ENCODE measurements around the gene PIGH.
"Not testable (repeated sequence)": the region's sequence is repeated elsewhere in the genome, so short reads cannot be mapped to it uniquely, and the experiment has no call there.

The PIGH gene, protein sequence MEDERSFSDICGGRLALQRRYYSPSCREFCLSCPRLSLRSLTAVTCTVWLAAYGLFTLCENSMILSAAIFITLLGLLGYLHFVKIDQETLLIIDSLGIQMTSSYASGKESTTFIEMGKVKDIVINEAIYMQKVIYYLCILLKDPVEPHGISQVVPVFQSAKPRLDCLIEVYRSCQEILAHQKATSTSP

DNA sequence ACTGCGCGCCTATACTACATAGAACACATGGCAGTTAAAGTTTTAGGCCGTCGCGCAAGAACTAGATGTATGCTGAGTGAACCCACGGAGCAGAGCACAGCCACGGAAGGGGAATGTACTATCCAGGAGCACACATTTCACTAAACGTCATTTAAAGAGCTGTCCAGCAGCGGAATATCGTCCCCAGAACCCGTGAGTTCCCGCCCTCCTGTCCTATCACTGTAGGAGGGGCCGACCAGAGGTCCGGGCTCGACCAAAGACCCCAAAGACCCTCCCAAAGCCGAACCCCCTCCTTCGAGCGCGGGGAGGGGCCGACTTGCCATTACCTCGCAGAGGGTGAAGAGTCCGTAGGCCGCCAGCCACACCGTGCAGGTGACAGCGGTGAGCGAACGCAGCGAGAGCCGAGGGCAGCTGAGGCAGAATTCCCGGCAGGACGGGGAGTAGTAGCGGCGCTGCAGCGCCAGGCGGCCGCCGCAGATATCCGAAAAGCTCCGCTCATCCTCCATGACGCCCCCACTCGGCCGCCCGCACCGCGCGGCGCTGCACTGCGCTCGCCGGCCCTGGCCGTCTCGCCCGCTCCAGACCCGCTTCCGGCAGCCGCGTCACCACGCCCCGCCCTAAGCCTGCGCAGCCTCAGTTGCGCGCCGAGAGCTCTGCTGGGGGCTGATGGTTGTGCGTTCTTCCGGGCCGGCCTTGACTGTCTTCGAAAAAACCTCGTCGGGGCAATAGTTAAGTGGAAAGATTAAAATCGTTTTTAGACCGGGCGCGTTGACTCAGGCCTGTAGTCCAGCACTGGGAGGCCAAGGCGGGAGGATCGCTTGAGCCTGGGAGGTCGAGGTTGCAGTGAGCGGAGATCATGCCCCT, at the start of gene PIGH:
Gene PIGH, minus strand, starts transcription at position 571 of the 864 bp plus-strand sequence. Its CDS starts 65 bp downstream, at position 506.
- DNase-seq: peak; percentile 86 to 91 (median 88)

DNA sequence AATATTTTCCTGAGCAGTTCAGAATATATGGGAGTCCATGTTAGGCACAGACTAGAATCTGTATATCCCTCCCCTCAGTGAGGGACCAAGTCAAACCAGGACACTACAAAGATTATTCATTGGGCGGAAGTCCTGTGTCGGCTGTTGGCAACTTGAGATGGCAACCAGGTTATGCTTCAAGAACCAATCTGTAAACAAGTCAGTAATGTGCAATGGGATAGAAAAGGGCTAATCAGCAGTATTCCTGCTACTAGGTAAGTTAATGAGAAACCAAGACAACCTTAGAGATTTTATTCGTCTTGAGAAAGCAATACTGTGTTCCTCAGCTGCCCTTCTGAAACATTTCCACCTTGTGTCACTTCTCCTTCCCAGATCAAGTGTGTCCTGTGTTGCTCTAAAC, 46.1 kb upstream of the PIGH start:
- DNase-seq: no peak

DNA sequence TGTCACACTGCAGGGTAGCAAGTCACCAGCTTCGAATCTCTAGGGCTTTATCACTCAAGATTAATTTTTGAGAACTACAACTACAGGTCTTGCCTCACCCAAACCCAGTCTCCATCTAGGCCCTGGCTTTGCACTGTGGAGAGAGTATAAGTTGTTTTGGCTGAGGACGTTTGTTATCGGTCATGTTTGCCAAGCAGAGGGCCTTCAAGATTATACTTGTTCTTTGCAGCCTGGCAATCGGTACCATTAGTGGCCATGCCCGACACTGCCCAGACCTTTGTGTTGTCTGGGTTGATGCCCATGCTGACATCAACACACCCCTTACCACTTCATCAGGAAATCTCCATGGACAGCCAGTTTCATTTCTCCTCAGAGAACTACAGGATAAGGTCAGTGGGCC, 45.3 kb upstream of the PIGH start:
- no peak for DNase-seq

DNA sequence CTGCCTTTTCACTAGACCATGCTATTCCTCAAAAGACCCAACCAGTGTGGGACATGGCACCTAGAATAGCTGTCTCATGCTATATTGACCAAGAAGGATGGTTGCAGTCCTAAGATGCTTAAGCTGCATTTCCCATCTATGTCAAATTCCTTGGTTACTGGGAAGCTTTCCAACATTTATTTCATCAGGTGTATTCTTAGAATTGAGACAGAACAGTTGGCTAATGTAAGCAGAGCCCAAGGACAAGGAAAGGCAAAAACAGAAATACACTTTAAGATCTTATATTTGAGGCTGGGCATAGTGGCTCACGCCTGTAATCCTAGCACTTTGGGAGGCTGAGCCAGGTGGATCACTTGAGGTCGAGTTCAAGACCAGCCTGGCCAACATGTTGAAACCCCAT, 44.4 kb upstream of the PIGH start:
- no peak for DNase-seq

DNA sequence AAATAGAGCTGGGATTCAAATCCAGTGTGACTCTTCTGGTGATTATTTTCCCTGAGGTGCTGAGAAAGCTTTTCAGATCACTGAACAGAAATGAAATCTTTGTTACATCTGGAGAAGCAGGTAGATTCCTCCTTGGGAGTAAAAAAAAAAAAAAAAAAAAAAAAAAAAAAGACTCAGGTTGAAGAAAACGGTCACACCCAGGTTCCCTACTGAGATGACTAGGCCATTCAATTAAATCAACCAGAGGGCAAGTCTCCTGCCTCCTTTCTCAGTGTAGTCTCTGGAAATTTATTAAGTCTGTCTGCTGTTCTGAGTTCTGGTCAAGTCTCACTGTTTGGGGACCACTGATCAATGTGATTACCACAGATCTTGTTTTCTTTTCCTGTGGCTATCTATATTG, 43.6 kb upstream of the PIGH start:
- DNase-seq: no peak

DNA sequence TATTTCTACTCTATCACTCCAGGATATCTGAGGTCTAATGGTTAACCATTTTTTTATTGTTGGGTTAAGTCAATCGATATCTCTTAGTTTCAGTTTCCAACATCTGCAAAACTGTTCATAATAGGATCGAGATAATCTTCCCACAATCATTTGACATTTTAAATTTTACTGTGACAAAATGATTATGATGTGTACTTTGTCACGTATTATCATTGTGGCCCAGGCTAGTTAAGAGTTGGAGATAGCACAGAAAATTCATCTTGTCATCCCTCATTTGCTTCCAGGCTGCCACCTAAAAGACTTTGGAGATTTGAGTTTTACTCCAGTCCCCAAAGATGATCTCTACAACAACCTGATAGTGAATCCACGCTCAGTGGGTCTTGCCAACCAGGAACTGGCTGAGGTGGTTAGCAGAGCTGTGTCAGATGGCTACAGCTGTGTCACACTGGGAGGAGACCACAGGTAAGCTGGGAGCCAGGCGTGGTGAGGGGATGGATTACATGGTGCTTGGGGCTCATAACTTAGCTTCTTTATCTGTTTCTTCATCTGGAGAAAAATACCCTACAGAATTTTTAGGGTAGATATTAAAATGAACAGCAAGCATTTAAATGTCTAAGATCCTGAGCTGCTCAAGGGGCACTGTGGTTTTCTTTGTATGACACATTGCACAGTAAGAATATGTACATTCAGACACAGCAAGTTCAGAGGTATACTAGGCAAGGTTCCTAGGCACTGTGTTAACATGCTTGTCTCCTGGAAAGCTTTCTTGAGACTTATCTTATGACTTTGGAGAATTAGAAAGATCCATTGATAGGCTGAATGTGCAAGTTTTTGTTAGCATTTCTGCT, 42.1 kb upstream of the PIGH start:
- no peak for DNase-seq

DNA sequence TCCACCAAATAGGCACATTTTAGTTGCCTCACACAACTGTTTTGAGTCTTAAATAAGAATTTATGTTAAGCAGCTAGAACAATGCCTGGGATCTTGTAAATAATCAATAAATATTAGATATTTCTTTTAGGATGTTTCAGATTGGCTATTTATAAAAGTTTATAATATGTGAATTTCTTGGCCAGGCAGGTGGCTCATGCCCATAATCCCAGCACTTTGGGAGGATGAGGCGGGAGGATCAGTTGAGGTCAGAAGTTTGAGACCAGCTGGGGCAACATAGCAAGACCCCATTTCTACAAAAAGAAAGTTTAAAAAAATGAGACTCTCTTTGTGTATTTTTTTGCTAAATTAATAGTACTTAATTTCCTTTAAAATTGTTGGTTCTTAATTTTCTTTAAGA, 41.4 kb upstream of the PIGH start:
- DNase-seq: no peak

DNA sequence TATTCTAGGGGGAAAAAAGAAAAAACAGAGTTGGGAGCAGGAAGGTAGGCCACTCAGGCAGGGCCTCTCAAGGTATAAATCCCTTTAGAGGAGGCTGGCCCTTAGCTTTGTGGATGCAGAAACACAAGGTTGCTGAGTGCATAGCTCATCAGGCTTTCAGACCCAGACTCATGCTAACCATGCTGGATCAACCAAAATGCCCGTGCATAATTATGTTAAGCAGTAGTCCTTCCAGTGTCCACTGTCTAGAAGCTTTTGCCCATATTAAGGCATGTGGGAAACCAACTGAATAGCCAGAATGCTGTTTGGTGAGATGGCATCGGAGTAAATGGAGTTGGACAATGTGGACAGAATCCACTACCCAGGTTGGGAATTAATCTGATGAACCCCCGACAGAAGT, 38.6 kb upstream of the PIGH start:
- no peak for DNase-seq

DNA sequence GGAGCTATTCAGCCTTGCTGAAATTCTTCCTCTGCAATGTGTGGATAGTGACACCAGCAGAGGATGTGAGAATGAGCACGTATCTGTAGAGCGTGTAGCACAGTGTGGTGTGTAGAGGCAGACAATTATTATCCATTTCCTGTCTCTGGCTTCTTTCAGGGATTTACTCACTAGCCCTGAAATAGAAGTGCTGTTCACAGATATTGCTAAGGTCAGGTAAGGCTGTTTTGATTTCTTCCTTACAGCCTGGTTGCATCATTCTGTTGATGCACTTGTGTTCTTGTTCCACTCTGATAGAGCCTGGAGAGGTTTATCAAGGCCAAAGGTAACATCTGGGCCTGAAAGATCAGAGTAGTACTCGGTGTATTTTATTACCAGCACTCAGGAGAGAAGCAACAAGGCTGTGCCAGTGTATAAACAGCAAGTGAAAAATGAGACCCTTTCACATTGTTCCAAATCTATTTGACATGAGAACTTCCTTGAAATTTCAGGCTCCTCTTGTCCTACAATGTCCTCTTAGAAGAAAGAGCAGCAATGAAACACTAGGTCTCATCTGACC, 36.4 kb upstream of the PIGH start:
- no peak for DNase-seq

DNA sequence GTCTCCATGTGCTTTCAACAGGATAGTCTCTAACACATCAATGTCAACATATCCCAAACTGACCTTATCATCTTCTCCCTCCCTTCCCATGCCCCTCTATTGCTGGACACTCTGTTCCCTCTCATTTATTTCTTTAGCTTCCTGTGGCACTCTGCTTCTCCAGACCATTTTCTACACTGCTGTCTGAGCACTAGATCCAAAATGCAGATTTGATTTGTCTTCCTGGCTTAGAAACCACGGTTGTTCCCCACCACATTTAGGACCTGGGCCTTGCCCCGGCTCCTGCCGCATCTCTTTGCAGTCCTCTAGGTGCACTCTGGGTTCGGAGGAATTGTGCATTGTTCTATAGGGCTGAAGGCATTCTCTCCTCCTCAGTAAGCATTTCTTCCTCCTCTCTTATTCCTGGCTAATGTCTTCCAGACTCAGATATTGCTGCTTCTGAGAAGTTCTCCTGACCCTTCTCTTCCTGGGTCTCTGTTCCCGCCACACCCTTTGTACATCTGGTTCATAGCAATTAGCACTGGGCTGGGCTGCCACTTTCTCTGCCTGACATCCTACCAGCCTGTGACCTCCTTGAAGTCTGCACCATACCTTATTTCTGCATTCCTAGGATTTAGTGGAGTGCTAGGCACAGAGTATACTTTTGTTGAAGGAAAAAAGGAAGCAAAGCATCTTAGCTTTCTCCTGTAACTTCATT, 33.5 kb upstream of the PIGH start:
- no peak for DNase-seq

DNA sequence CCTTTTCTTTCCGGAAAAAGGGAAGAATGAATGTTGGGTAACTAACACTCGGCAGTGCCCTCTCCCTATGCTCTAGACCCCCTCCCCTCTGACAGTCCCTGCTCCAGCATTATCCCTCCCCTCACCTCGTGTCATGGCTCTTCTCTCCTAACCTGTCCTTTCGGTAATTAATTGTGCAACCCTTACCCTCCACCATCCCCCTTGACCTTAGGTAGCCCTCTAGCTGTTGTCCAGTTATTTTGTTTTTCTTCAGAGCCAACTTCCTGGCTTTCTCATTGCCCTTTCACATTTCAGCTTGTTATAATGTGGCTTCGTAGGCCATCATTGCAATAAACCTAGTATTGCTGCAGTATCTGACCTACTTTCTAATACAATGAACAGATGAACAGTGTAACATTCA, 30.9 kb upstream of the PIGH start:
- DNase-seq: no peak

DNA sequence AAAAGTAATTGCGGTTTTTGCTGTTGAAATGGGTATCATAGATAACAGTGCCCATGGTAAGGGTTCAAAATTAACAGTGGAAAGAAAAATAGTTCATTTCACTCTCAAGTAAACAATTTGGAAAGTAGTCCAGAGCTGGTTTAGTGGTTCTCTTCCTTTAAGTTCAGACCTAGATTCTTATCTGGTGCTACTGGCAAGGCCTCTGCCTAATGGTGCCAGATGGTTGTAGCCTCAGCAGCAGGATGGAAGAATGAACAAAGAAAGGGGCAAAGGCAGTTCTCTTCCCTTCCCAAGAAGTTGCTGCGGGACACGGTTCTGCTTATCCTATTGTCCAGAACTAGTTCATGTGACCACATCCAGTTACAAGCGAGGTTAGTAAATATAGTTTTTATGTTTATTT, 30.1 kb upstream of the PIGH start:
- no peak for DNase-seq

DNA sequence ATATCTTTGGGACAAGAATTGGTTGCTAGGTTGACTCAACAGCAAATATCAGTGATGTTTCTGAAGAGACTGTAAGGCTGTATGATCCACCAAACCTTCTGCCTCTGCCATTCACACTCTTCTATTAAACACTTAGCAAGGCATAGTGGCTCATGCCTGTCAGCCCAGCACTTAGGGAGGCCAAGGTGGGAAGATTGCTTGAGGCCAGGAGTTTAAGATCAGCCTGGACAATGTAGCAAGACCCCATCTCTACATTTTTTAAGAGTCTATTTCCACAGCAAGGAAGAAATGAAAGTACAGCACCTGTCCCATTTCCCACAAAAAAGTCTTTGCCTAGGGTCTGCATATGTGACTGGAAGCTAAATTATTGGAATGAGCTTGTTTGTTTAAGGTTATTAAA, 27.5 kb upstream of the PIGH start:
- no peak for DNase-seq

DNA sequence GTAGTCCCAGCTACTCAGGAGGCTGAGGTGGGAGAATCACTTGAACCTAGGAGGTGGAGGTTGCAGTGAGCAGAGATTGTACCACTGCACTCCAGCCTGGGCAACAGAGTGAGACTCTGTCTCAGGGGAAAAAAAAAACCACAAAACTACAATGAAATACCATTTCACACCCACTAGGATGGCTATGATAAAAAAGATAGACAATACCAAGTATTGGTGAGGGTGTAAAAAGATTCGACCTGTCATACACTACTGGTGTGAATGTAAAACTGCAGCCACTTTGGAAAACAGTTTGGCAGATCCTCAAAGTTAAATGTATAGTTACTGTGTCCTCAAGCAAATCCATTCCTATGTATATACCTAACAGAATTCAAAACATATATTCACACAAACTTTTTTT, 26.1 kb upstream of the PIGH start:
- DNase-seq: not testable (repeated sequence)

DNA sequence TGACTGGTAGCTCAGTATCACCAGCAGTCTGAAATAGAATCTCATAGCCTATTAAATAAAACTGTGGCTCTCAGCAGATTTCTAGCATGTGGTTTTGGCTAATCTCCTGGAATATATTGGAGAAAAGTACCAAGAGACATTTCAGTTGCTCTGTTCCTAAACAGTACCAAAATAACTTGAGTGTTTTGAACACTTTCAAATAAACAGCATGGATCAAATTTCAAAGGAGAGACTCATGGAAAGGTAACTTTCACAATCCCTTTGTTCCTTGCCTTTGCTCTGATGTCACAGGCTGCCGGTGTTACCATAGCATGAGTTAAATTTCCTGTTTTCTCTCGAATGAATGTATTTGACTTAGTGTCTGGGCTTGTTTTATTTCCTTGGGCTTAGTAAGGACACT, 23.0 kb upstream of the PIGH start:
- DNase-seq: no peak

DNA sequence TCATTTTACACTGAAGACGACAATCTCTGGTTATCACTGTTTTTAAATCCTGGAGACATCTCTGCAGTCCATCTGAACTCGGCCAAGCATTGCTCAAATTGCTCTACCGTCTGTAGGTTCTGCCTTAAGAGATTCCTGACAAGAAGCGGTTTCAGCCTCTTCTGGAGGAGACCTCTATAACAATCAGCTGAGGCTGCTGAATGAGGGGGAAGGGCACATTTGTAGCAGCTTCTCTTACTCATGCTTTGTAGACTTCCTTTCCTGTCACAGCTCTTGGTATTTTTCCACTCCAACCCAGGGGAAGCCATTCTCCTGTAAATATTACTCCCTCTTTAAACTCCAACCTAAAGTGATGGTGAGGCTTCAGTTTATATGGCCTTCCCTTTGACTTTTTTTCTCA, 22.6 kb upstream of the PIGH start:
- no peak for DNase-seq

DNA sequence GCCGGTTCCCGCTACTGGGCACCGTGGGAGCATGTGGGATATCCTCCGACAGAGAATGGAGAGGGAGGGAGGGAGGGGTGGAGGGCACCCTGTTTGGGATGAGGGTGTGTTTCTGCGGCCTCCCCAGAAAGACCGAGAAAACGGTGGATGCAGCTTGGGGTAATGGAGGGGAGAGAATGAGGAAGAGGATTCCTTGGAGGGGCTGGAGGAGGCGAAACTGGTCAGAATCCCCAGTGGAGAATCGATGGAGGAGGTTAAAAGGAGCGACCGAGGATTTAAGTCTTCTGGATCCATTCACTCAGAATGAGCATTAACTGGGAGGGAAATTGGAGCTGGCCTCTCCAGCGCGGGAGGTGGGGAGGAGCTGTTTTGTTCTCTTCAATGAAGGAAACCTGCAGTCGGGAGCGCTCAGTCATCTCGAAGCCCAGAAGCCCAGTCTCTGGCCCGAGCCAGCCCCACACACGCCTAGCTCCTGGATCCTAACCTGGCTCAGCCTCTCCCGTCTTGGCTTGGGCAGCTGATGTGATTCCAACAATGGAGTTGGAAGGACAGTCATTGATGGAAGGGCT, 20.2 kb upstream of the PIGH start:
- DNase-seq: no peak

DNA sequence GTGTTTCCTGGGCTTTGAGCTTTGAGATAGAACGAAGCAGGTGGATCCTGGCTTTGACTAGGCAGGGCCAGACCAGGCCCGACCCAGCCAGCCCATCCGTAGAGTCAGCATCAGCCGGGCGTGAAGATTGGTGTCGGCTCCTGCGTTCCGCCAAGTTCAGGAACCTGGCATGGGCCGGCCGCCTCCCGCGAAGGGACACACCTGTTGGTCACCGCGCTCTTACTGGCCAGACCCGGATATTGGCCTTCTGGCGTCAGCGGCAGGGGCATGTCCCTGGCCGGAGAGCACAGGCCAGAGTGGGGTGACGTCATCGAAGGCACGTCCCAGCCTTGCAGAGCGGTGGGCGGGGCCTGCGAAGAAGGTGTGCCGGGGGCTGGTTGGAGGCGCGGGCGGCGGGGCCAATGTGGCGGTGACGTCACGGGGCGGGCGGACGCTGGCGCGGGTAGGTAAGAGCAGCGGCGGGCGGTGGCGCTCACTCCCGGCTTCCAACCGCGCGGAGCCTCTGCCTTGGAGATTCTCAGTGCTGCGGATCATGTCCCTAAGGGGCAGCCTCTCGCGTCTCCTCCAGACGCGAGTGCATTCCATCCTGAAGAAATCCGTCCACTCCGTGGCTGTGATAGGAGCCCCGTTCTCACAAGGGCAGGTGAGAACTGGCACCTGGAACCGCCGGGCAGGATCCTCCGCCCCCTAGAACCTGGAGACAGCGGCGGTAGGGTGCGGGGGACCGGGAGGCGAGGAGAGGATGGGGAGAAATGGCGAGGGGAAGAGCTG, 19.6 kb upstream of the PIGH start, which contains the start of gene ARG2:
Gene ARG2, plus strand, starts transcription at position 475 of the 771 bp plus-strand sequence. Its CDS starts 58 bp downstream, at position 533.
- peak; percentile 89 to 95 (median 91) for DNase-seq

DNA sequence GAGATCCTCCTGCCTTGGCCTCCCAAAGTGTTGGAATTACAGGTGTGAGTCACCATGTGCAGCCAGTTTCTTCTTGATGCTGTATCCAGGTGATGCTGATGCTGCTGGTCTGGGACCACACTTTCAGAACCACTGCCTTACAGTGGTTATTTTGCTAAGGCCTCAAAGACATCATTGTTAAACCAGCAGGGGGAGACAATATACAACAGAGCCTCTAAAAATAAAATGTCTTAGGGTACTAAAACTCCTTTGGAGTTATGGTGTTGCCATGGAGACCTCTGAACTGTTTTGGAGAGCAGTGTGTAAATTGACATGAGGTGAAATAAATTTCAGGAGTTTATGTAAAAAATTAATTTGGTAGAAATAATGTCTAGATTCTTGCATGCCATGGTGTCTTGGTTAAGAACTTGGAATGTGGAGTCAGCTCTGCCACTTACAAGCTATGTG, 18.6 kb upstream of the PIGH start:
- no peak for DNase-seq

DNA sequence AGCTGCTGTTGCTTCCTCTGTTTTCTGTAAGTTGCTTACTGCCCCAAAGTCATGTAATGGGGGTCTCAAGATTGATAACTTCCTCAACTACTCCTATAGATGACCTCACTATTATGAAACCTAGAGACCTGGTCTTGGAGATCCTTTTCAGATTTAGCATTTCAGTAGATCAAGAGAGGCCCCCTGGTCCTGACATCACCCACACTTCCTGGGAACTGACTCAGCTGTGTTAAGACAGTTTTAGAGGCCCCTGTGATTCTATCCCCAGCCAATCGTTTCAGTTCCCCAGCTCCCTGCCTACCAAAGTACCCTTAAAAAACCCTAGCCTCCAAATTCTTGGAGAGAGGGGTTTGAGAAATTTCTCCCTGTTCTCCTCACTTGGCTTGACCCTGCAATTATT, 10.4 kb upstream of the PIGH start:
- no peak for DNase-seq

DNA sequence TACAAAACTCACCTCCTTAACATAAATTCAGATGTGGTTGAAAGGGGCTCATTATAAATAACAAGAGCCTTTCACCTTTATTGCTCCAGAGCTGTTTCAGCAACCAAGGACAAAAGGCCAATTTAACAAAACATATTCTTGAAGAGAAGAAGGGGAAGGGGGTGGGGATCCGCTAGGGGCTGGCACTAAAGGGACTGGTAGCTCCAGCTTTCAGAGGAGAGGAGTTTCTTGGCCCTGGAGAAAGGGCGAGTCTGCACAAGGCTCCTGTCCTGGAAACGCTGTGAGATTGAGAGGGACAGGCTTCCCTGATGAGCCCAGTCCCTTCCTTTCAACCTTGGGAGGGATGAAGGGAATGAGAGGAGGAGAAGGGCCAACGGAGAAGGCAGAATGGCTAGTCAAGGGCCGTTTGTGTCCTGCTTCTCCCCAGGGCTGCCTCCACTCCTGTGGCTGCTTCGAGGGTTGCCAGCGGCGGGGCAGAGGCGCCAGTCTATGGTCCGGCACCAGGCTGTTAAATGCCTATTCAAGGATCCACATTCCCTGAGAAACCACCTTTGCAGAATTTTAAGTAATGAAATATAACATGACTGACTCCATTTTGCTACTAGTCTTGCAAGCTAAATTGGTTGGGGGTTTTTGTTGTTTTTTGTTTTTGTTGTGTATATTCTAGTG, 9.7 kb upstream of the PIGH start:
- no peak for DNase-seq
